HL-60 (cell line): ENCODE measurements around the gene TVP23A.

Experiments used
- GABPA ChIP-seq: IDR thresholded peaks from 2 replicates; pipeline ENCODE4 v1.6.1; 2012; ENCODE audit warnings: low read depth
- REST ChIP-seq: IDR thresholded peaks from 2 replicates; pipeline ENCODE4 v1.6.1; 2012; ENCODE audit warnings: low read depth; ENCODE audit not compliant: insufficient replicate concordance

DNA sequence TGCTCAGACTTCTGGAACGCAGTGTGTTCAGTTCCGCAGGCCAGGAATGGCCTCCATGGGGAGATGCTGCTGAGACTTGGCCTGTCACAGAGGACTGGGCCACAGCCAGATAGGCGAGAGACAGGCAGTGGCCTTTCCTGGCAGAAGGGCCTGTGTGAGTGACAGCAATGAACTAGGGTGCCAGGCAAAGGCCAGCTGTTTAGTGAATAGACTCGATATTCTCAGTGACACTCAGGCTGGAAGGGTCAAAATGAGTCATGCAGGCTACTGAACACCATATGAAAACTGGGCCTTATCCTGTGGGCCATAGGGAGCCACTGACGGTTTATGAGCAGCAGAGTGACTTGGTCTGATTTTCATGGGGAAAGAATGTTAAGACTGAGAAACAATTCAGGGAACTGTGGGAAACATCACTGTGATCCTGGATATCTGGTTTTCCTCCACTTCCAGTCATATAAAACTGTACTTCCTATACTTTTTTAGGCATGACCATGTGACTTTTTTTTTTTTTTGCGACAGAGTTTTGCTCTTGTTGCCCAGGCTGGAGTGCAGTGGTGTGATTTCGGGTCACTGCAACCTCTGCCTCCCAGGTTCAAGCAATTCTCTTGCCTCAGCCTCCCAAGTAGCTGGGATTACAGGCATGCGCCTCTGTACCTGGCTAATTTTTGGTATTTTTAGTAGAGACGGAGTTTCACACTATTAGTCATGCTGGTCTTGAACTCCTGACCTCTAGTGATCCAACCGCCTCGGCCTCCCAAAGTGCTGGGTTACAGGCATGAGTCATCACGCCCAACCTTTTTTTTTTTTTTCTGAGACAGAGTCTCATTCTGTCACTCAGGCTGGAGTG is 80.1 kb downstream of the TVP23A start:
- TF ChIP-seq REST (no peak), GABPA (no peak)
